BJ (cell line): ENCODE results near the gene CLVS2. TPM values are rescaled to one million over a fixed set of nuclear protein-coding genes. Genes with fewer than 3 reads are reported as not detected.

Experiments
- CTCF ChIA-PET: fragments of 350-600 bp; formaldehyde crosslinking; extraction: SDS; loops from one replicate; lab custom pipeline; 2021; ENCODE audit warnings: antibody characterized with exemption, inconsistent platforms; lab: Yijun Ruan, JAX
- POLR2A ChIA-PET: fragments of 300-600 bp; sonication (Branson Sonifier 250); formaldehyde crosslinking; extraction: SDS; loops from one replicate; lab custom pipeline; 2021; ENCODE audit warnings: antibody characterized with exemption; lab: Charles Lee
- DNase-seq: peaks from one replicate; pipeline ENCODE4 v3.0.0-alpha.2; 2011; ENCODE audit warnings: low read depth
- H3K27me3 ChIP-seq: 2 replicates; pipeline ENCODE4 v1.6.0; 2011; ENCODE audit warnings: low read length; ENCODE audit not compliant: control insufficient read depth, insufficient read depth
- H3K36me3 ChIP-seq: 2 replicates; pipeline ENCODE4 v1.5.1; 2011; ENCODE audit warnings: low read length; ENCODE audit not compliant: control insufficient read depth, insufficient read depth
- H3K4me3 ChIP-seq: 2 replicates; pipeline ENCODE4 v1.5.1; 2011; ENCODE audit warnings: low read depth, mild to moderate bottlenecking, control low read depth, low read length
- CTCF ChIP-seq: IDR thresholded peaks from 2 replicates; pipeline ENCODE4 v1.5.1; 2011; ENCODE audit warnings: low read depth, mild to moderate bottlenecking, control low read depth, inconsistent platforms, low read length, moderate library complexity; ENCODE audit not compliant: insufficient read depth
- polyA plus RNA-seq: library from polyadenylated mRNA; depleted of rRNA; stranded (reverse); fragments of >200 nt; gene quantifications from 2 replicates; pipeline ENCODE4 v1.2.3, GENCODE V29; 2011

CLVS2 gene
- polyA plus RNA-seq, 1 experiment = not detected

- Histone ChIP-seq H3K27me3 (no peaks in the 10 kb centered on the region), H3K36me3 (no peaks in the 10 kb centered on the region), H3K4me3 (no peak overlapping the region)
- POLR2A ChIA-PET = no interaction called here
- DNase-seq = no peak
- no peak for TF ChIP-seq CTCF
- CTCF ChIA-PET = no interaction called here
Observed at GRCh38 chr6:122997541-122998150, 1.6 kb downstream of the CLVS2 start.

GRCh38 chr6:122998403-122998975 lies 2.5 kb downstream of the CLVS2 start:
- no peak overlapping the region for H3K4me3 ChIP-seq
- CTCF ChIA-PET = interaction anchor here (0.6 kb wide), 1 partner anchor 265 kb away, joined by 3 read pairs; no protein-coding TSS in a partner anchor
- no peaks in the 10 kb centered on the region for H3K36me3 ChIP-seq
- no peaks in the 10 kb centered on the region for H3K27me3 ChIP-seq
- POLR2A ChIA-PET = no interaction called here
- DNase-seq = no peak
- no peak for TF ChIP-seq CTCF

GRCh38 chr6:123000244-123000770 lies 4.3 kb downstream of the CLVS2 start:
- Histone ChIP-seq H3K36me3 (no peaks in the 10 kb centered on the region), H3K4me3 (no peak overlapping the region), H3K27me3 (no peaks in the 10 kb centered on the region)
- CTCF ChIA-PET = no interaction called here
- no peak for TF ChIP-seq CTCF
- POLR2A ChIA-PET = no interaction called here
- no peak for DNase-seq

GRCh38 chr6:123001540-123001939 lies 5.5 kb downstream of the CLVS2 start:
- Histone ChIP-seq H3K36me3 (no peaks in the 10 kb centered on the region), H3K27me3 (no peaks in the 10 kb centered on the region), H3K4me3 (no peak overlapping the region)
- no peak for DNase-seq
- TF ChIP-seq CTCF = no peak
- CTCF ChIA-PET = no interaction called here
- POLR2A ChIA-PET = no interaction called here

- no peak for DNase-seq
- H3K36me3 ChIP-seq = no peaks in the 10 kb centered on the region
- no peak overlapping the region for H3K4me3 ChIP-seq
- ChIA-PET CTCF (no interaction called here), POLR2A (no interaction called here)
- no peak for TF ChIP-seq CTCF
- no peaks in the 10 kb centered on the region for H3K27me3 ChIP-seq
Observed at GRCh38 chr6:123007885-123008284, 11.8 kb downstream of the CLVS2 start.
